HAP-1 (cell line): ENCODE results near the gene PRMT7.

Experiments used
- DNase-seq, 2 experiments: peaks; one replicate each; pipeline ENCODE4 v3.0.0-alpha.2; 2016 to 2020; ENCODE audit warnings: low spot score in 2 of 2
- H3K27me3 ChIP-seq: fragments of 250-450 bp; sonication (Bioruptor Pico); 2 replicates; pipeline ENCODE4 v1.5.1; 2020; ENCODE audit warnings: low read depth, mild to moderate bottlenecking, moderate library complexity
- H3K36me3 ChIP-seq: fragments of 250-450 bp; sonication (Bioruptor Pico); replicated peaks from 2 replicates; pipeline ENCODE4 v1.5.1; 2020; ENCODE audit warnings: mild to moderate bottlenecking
- H3K4me1 ChIP-seq: fragments of 250-450 bp; sonication (Bioruptor Pico); 2 replicates; pipeline ENCODE4 v1.5.1; 2020; ENCODE audit warnings: mild to moderate bottlenecking
- H3K4me3 ChIP-seq: fragments of 250-450 bp; sonication (Bioruptor Pico); 2 replicates; pipeline ENCODE4 v1.5.1; 2020; ENCODE audit warnings: mild to moderate bottlenecking, moderate library complexity
- H3K9me3 ChIP-seq: fragments of 250-450 bp; sonication (Bioruptor Pico); 2 replicates; pipeline ENCODE4 v1.5.1; 2020; ENCODE audit warnings: mild to moderate bottlenecking, moderate library complexity
- in situ Hi-C: fragments of 300-500 bp; cut with MboI; formaldehyde crosslinking; loops from 3 replicates; pipeline ENCODE4 v1.14.3; 2020; ENCODE audit warnings: low sequenced_read_pairs, inconsistent platforms, mixed read lengths

The PRMT7 gene

DNA sequence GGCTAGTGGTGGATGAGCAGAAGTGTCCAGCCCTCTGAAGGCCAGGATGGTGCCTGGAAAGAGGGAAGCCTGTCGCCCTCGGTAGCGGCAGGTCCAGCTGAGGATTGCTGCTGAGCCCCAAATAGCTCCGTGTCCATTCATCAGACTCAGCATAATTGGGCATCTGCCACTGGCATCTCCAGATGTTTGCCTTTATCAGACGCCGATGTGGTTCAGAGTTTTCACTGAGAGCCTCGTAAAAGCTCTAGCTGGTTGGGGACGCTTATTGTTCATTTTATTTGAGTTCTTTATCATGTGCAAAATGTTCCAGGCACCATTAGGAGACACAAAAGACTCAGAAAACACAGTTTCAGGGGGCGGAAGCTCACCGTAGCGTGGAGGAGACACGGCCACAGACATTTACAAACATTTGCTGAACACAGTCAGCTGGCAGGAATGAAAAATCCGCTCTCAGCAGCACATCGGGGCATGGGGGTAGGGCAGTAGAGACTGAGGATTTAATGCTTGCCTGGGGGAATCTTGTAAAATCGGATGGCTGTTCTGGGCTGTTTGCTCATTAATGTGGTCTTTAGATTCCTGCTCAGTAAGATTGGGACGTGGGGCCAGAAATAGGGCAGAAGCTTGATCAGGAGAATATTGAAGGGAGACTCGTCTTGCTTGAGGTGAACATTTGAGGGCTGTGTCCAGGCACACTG lies 95.8 kb downstream of the PRMT7 start:
- in situ Hi-C loops: no loop called here
- H3K4me3 ChIP-seq: no peak overlapping the region
- no peaks in the 10 kb centered on the region for H3K36me3 ChIP-seq
- peak; percentile 80 to 91 for DNase-seq
- no peaks in the 10 kb centered on the region for H3K27me3 ChIP-seq
- H3K9me3 ChIP-seq: no peaks in the 10 kb centered on the region
- H3K4me1 ChIP-seq: peaks cover 12% of the 10 kb centered on the region
